Liver (tissue), 9 donors: ENCODE data around the gene KLF16. TPM values are rescaled to one million over a fixed set of nuclear protein-coding genes. Genes with fewer than 3 reads are reported as not detected.

Experiments used
- DNase-seq: peaks from one replicate; pipeline ENCODE4 v3.0.0-alpha.2; 2017; ENCODE audit warnings: low spot score
- H3K27ac ChIP-seq, 2 donors: one replicate each; pipeline ENCODE4 v1.7.0; 2013; ENCODE audit warnings: inconsistent platforms in 2 of 2, low read length in 2 of 2, control low read depth in 1 of 2, low read depth in 1 of 2, mild to moderate bottlenecking in 1 of 2
- H3K27me3 ChIP-seq, 4 donors: one replicate each; pipeline versions ENCODE4 v1.6.1 to v1.7.0; 2013; ENCODE audit warnings: low read length in 3 of 4, inconsistent platforms in 1 of 4, mild to moderate bottlenecking in 1 of 4, moderate library complexity in 1 of 4; ENCODE audit not compliant: control insufficient read depth in 4 of 4, insufficient read depth in 4 of 4
- H3K36me3 ChIP-seq, 4 donors: one replicate each; pipeline versions ENCODE4 v1.6.1 to v1.7.0; 2013; ENCODE audit warnings: low read length in 3 of 4, mild to moderate bottlenecking in 3 of 4, low read depth in 1 of 4, moderate library complexity in 1 of 4; ENCODE audit not compliant: control insufficient read depth in 4 of 4, insufficient read depth in 3 of 4
- H3K4me1 ChIP-seq, 4 donors: one replicate each; pipeline versions ENCODE4 v1.6.1 to v1.7.0; 2013; ENCODE audit warnings: low read length in 3 of 4, mild to moderate bottlenecking in 3 of 4, moderate library complexity in 1 of 4; ENCODE audit not compliant: control insufficient read depth in 4 of 4, insufficient read depth in 4 of 4
- H3K4me3 ChIP-seq, 3 donors: one replicate each; pipeline versions ENCODE4 v1.6.1 to v1.7.0; 2013; ENCODE audit warnings: low read length in 3 of 3, control low read depth in 1 of 3, low read depth in 1 of 3, mild to moderate bottlenecking in 1 of 3
- H3K9ac ChIP-seq, 2 donors: one replicate each; pipeline ENCODE4 v1.7.0; 2013; ENCODE audit warnings: low read length in 2 of 2, mild to moderate bottlenecking in 2 of 2, moderate library complexity in 2 of 2, control low read depth in 1 of 2, low read depth in 1 of 2
- H3K9me3 ChIP-seq, 4 donors: one replicate each; pipeline versions ENCODE4 v1.6.1 to v1.7.0; 2013; ENCODE audit warnings: low read length in 3 of 4; ENCODE audit not compliant: control insufficient read depth in 4 of 4
- ATF3 ChIP-seq: IDR thresholded peaks from 2 replicates; pipeline ENCODE4 v1.6.1; 2016; ENCODE audit warnings: antibody characterized with exemption
- CTCF ChIP-seq: fragments of 150-350 bp; IDR thresholded peaks from 2 replicates; pipeline ENCODE4 v1.5.1; 2017; ENCODE audit warnings: improper control_type of control experiment, low read depth, low read length; ENCODE audit not compliant: missing input control
- EGR1 ChIP-seq, 2 donors: IDR thresholded peaks; 2 replicates each; pipeline ENCODE4 v1.6.1; 2016 to 2018; ENCODE audit warnings: antibody characterized with exemption in 2 of 2, low read depth in 2 of 2
- FOXA1 ChIP-seq: IDR thresholded peaks from 2 replicates; pipeline ENCODE4 v1.6.1; 2016; ENCODE audit warnings: antibody characterized with exemption
- GABPA ChIP-seq, 2 donors: IDR thresholded peaks in 1 of 2; conservative IDR thresholded peaks in 1 of 2; 2 replicates each; pipeline ENCODE4 v1.6.1; 2016; ENCODE audit warnings: antibody characterized with exemption in 2 of 2, mild to moderate bottlenecking in 1 of 2, moderate library complexity in 1 of 2
- HNF4A ChIP-seq, 2 donors: conservative IDR thresholded peaks; 2 replicates each; pipeline ENCODE4 v1.6.1; 2016; ENCODE audit warnings: antibody characterized with exemption in 2 of 2, mild to moderate bottlenecking in 2 of 2
- HNF4G ChIP-seq: IDR thresholded peaks from 2 replicates; pipeline ENCODE4 v1.6.1; 2016; ENCODE audit warnings: antibody characterized with exemption
- JUND ChIP-seq, 2 donors: IDR thresholded peaks; 2 replicates each; pipeline ENCODE4 v1.6.1; 2016; ENCODE audit warnings: antibody characterized with exemption in 2 of 2
- REST ChIP-seq: IDR thresholded peaks from 2 replicates; pipeline ENCODE4 v1.6.1; 2016; ENCODE audit warnings: antibody characterized with exemption, mild to moderate bottlenecking
- RXRA ChIP-seq, 2 donors: IDR thresholded peaks; 2 replicates each; pipeline ENCODE4 v1.6.1; 2017 to 2018; ENCODE audit warnings: antibody characterized with exemption in 2 of 2, mild to moderate bottlenecking in 1 of 2
- SP1 ChIP-seq: IDR thresholded peaks from 2 replicates; pipeline ENCODE4 v1.6.1; 2018; ENCODE audit warnings: antibody characterized with exemption, mild to moderate bottlenecking
- TAF1 ChIP-seq: conservative IDR thresholded peaks from 2 replicates; pipeline ENCODE4 v1.6.1; 2016; ENCODE audit warnings: antibody characterized with exemption, mild to moderate bottlenecking
- YY1 ChIP-seq: IDR thresholded peaks from 2 replicates; pipeline ENCODE4 v1.6.1; 2016; ENCODE audit warnings: antibody characterized with exemption, mild to moderate bottlenecking
- ZBTB33 ChIP-seq: IDR thresholded peaks from 2 replicates; pipeline ENCODE4 v1.6.1; 2016; ENCODE audit warnings: antibody characterized with exemption
- WGBS: extraction: QIAGEN DNeasy Blood & Tissue Kit; methylation state at CpG from one replicate; pipeline ENCODE4 v1.1.7; 2013; 5-methylcytosine and 5-hydroxymethylcytosine counted together
- polyA plus RNA-seq, 2 donors: library from polyadenylated mRNA; stranded (reverse) in 1 of 2; unstranded in 1 of 2; fragments of 200-250 nt in 1 of 2; fragments of >200 nt in 1 of 2; fragmentation: Nextera tagmentation in 1 of 2; extraction: Ambion mirVana in 1 of 2; gene quantifications; one replicate each; pipeline versions ENCODE4 v1.2.1 to v1.2.3, GENCODE V29; 2013 to 2015
- total RNA-seq, 2 donors: library from RNA; depleted of rRNA; stranded (reverse); fragments of >200 nt; gene quantifications; one replicate each; pipeline ENCODE4 v1.2.3, GENCODE V29; 2014
- donor health status: healthy.
- donor health status: healthy.
- donor health status: healthy.
- donor health status: healthy.
- donor health status: healthy.

The KLF16 gene
- total and polyA plus RNA-seq, 4 donors: 1.2 to 14.8 (median 6.0) TPM

- WGBS: 93% methylated on average over 19 of the region's 19 CpGs
- Histone ChIP-seq H3K9ac (no peak overlapping the region), H3K27me3 (no peaks in the 10 kb centered on the region), H3K4me1 (peaks cover 7 to 15% (median 10%) of the 10 kb centered on the region in 4 donors), H3K36me3 (peaks cover 20 to 45% (median 31%) of the 10 kb centered on the region in 4 donors), H3K9me3 (no peaks in the 10 kb centered on the region), H3K4me3 (no peak overlapping the region), H3K27ac (no peak overlapping the region)
- no peak for TF ChIP-seq HNF4G
- no peak for TF ChIP-seq GABPA (IDR thresholded peaks at IDR 0.05 in 1 of 2, conservative IDR thresholded peaks at IDR 0.05 in 1 of 2)
- TF ChIP-seq JUND (IDR thresholded peaks at IDR 0.05): no peak
- TF ChIP-seq EGR1 (IDR thresholded peaks at IDR 0.05; ENCODE audit: low read depth in 2 of 2): no peak
- TF ChIP-seq HNF4A (conservative IDR thresholded peaks at IDR 0.05): no peak
- no peak for TF ChIP-seq SP1
- TF ChIP-seq ZBTB33: no peak
- no peak for TF ChIP-seq FOXA1
- no peak for TF ChIP-seq CTCF
- TF ChIP-seq REST: no peak
- TF ChIP-seq TAF1: no peak
- no peak for TF ChIP-seq ATF3
- no peak for TF ChIP-seq YY1
- TF ChIP-seq RXRA (IDR thresholded peaks at IDR 0.05): no peak
- no peak for DNase-seq
Measured at GRCh38 chr19:1822210-1822609, 41.2 kb downstream of the KLF16 start.
